GM12878 (cell line): ENCODE data around the gene CLDN25. TPM values are rescaled to one million over a fixed set of nuclear protein-coding genes. Genes with fewer than 3 reads are reported as not detected.

Experiments used
- ATAC-seq: fragments of 200-7000 bp; cut with Tn5 transposase; 3 replicates; pipeline ENCODE4 v1.9.1; 2020; ENCODE audit warnings: mild to moderate bottlenecking, moderate library complexity
- BruUV-seq: library from RNA; stranded (reverse); fragments of 400-500 nt; replicated peaks from 2 replicates; lab custom pipeline; 2021; lab: Mats Ljungman, UMichigan
- CTCF ChIA-PET: fragments of 300-600 bp; sonication (Branson Sonifier 250); formaldehyde crosslinking; extraction: SDS; loops from one replicate; lab custom pipeline; 2021; ENCODE audit warnings: inconsistent platforms; lab: Yijun Ruan, JAX
- POLR2A ChIA-PET: fragments of 350-600 bp; formaldehyde crosslinking; extraction: SDS; loops from one replicate; lab custom pipeline; 2021; ENCODE audit warnings: inconsistent platforms; lab: Charles Lee
- RAD21 ChIA-PET: fragments of 300-600 bp; sonication (Branson Sonifier 250); formaldehyde crosslinking; loops from one replicate; lab custom pipeline; 2023; ENCODE audit warnings: antibody characterized with exemption; ENCODE audit not compliant: unreplicated experiment; lab: Charles Lee
- SMC1A ChIA-PET: fragments of 300-600 bp; sonication (Branson Sonifier 250); formaldehyde crosslinking; loops from one replicate; lab custom pipeline; 2023; ENCODE audit not compliant: unreplicated experiment, uncharacterized antibody; lab: Charles Lee
- DNase-seq: peaks from one replicate; pipeline ENCODE4 v3.0.0-alpha.2; 2011; ENCODE audit warnings: low read depth, low spot score
- FAIRE-seq: peaks from 3 replicates; lab custom pipeline; 2011; peaks lifted over from hg19 to GRCh38; lab: Jason Lieb, UNC
- H2AFZ ChIP-seq: 2 replicates; pipeline ENCODE4 v1.6.0; 2011; ENCODE audit warnings: low read depth, low read length, control low read depth; ENCODE audit not compliant: control insufficient read depth
- H3K27ac ChIP-seq: 2 replicates; pipeline ENCODE4 v1.5.1; 2011; ENCODE audit warnings: control low read depth; ENCODE audit not compliant: control insufficient read depth, insufficient read depth
- H3K27me3 ChIP-seq, 2 experiments: replicated peaks in 1 of 2; 2 replicates each; pipeline versions ENCODE4 v1.6.0 to v1.6.1; 2011; ENCODE audit warnings: low read length in 1 of 2; ENCODE audit not compliant: control insufficient read depth in 2 of 2, insufficient read depth in 2 of 2
- H3K36me3 ChIP-seq, 2 experiments: 2 replicates each; pipeline ENCODE4 v1.5.1; 2011; ENCODE audit warnings: low read length in 1 of 2; ENCODE audit not compliant: control insufficient read depth in 2 of 2, insufficient read depth in 2 of 2
- H3K4me1 ChIP-seq: 2 replicates; pipeline ENCODE4 v1.6.1; 2011; ENCODE audit warnings: mild to moderate bottlenecking, low read length, moderate library complexity, mixed read lengths; ENCODE audit not compliant: control insufficient read depth, insufficient read depth
- H3K4me2 ChIP-seq: 2 replicates; pipeline ENCODE4 v1.6.0; 2011; ENCODE audit warnings: control low read depth; ENCODE audit not compliant: control insufficient read depth, insufficient read depth
- H3K4me3 ChIP-seq: fragments of 200-600 bp; sonication (generic); 2 replicates; pipeline ENCODE4 v1.5.1; 2016
- H3K79me2 ChIP-seq: 2 replicates; pipeline ENCODE4 v1.6.0; 2011; ENCODE audit warnings: low read length; ENCODE audit not compliant: control insufficient read depth, insufficient read depth
- H3K9ac ChIP-seq: 2 replicates; pipeline ENCODE4 v1.8.0; 2011; ENCODE audit warnings: low read length, control low read depth, mixed read lengths; ENCODE audit not compliant: control insufficient read depth, insufficient read depth
- H3K9me3 ChIP-seq: replicated peaks from 3 replicates; pipeline ENCODE4 v1.5.1; 2011; ENCODE audit warnings: mild to moderate bottlenecking, low read length; ENCODE audit not compliant: control insufficient read depth, insufficient read depth
- H4K20me1 ChIP-seq: 2 replicates; pipeline ENCODE4 v1.6.0; 2011; ENCODE audit not compliant: control insufficient read depth, insufficient read depth
- BMI1 ChIP-seq: fragments of 450-650 bp; IDR thresholded peaks from 2 replicates; pipeline ENCODE4 v1.6.1; 2016; ENCODE audit warnings: mild to moderate bottlenecking, moderate library complexity, borderline replicate concordance
- CBX5 ChIP-seq: sonication (generic); IDR thresholded peaks from 2 replicates; pipeline ENCODE4 v1.6.1; 2016; ENCODE audit warnings: low read depth, moderate library complexity, mild to moderate bottlenecking, inconsistent platforms
- IKZF2 ChIP-seq, 2 experiments: fragments of 450-650 bp; IDR thresholded peaks; 2 replicates each; pipeline ENCODE4 v1.6.1; 2017; ENCODE audit warnings: mild to moderate bottlenecking in 2 of 2, moderate library complexity in 2 of 2
- IRF4 ChIP-seq: IDR thresholded peaks from 2 replicates; pipeline ENCODE4 v1.6.1; 2011; ENCODE audit warnings: low read depth, low read length
- KDM1A ChIP-seq: fragments of 200-600 bp; sonication (generic); IDR thresholded peaks from 2 replicates; pipeline ENCODE4 v1.6.1; 2016; ENCODE audit warnings: borderline replicate concordance
- NFYA ChIP-seq: IDR thresholded peaks from 2 replicates; pipeline ENCODE4 v1.6.1; 2011; ENCODE audit warnings: low read depth, mild to moderate bottlenecking, low read length, improper control_type of control experiment, borderline replicate concordance
- RUNX3 ChIP-seq: IDR thresholded peaks from 2 replicates; pipeline ENCODE4 v1.6.1; 2012; ENCODE audit warnings: low read length, inconsistent platforms
- SMAD5 ChIP-seq: IDR thresholded peaks from 2 replicates; pipeline ENCODE4 v1.6.1; 2016; ENCODE audit warnings: antibody characterized with exemption, low read depth
- TAF1 ChIP-seq: IDR thresholded peaks from 2 replicates; pipeline ENCODE4 v1.6.1; 2011; ENCODE audit warnings: mild to moderate bottlenecking, low read depth, low read length, borderline replicate concordance
- TCF3 ChIP-seq: IDR thresholded peaks from 2 replicates; pipeline ENCODE4 v1.6.1; 2012; ENCODE audit warnings: low read depth, mild to moderate bottlenecking, low read length, borderline replicate concordance; ENCODE audit not compliant: insufficient read depth
- WGBS: methylation state at CpG from one replicate; pipeline ENCODE4 v1.1.6; 2016; ENCODE audit warnings: low lambda C conversion rate; ENCODE audit not compliant: insufficient replicate concordance, insufficient coverage; ENCODE audit errors: missing lambda C conversion rate; 5-methylcytosine and 5-hydroxymethylcytosine counted together
- in situ Hi-C: fragments of 300-500 bp; cut with MboI; formaldehyde crosslinking; loops from 9 replicates; pipeline ENCODE4 v1.14.3; 2018; ENCODE audit warnings: mixed read lengths
- intact Hi-C: fragments of 100-400 bp; cut with micrococcal nuclease; formaldehyde crosslinking; loops from one replicate; pipeline ENCODE4 v1.14.2; 2022; ENCODE audit not compliant: unreplicated experiment
- polyA plus RNA-seq, 11 experiments: library from polyadenylated mRNA; depleted of rRNA in 4 of 11; unstranded in 6 of 11; stranded (reverse) in 5 of 11; fragments of >200 nt; fragmentation: Nextera tagmentation in 4 of 11; fragmentation: Illumina TruSeq in 1 of 11; extraction: Ambion mirVana in 4 of 11; extraction: Trizol in 1 of 11; gene quantifications; 1 replicate in 1 of 11; 2 replicates in 10 of 11; pipeline versions ENCODE4 v1.2.1 to v1.2.3, GENCODE V29; 2011 to 2016; ENCODE audit warnings: inconsistent platforms in 2 of 11, missing spikeins in 2 of 11, low read depth in 1 of 11
- total RNA-seq, 4 experiments: library from RNA; depleted of rRNA in 3 of 4; stranded (reverse); fragments of >200 nt in 3 of 4; fragmentation: Illumina TruSeq in 1 of 4; extraction: Trizol in 1 of 4; gene quantifications; 2 replicates each; pipeline versions ENCODE4 v1.2.1 to v1.2.3, GENCODE V29; 2013 to 2021
- TF ChIP-seq, protein P1 (sequence below): fragments of 450-650 bp; IDR thresholded peaks from 2 replicates; pipeline ENCODE4 v1.6.1; 2017; ENCODE audit warnings: mild to moderate bottlenecking, low read depth, inconsistent platforms; ENCODE audit not compliant: poor library complexity, severe bottlenecking

Gene CLDN25
- total and polyA plus RNA-seq, 10 of the 15 experiments (the other 5 are each of a cell fraction or from before 2014, with no cell fraction given): not detected

DNA sequence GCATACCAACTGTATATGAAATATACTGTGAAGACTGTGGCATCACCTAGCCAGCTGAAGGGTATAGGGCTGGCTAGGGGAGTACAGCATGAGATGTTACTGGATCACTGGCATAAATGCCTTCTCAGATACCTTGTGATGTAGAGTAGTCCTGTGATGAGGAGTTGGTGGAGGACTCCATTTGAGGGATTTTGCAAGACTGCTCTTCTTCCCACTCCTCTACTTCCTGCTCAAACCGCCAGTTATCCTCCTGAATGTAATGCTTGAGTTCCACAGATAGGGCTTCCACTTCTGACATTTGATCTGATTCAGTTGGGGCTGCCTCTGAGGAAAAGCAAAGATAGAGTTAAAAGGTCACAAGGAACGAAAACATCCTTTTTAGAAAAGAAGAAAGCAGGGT is 29.3 kb downstream of the CLDN25 start:
- H3K9ac ChIP-seq: no peak overlapping the region
- no peak overlapping the region for H2AFZ ChIP-seq
- H3K27ac ChIP-seq: no peak overlapping the region
- no peaks in the 10 kb centered on the region for H3K9me3 ChIP-seq
- WGBS: 50% methylated on average over 2 of the region's 2 CpGs
- no peak overlapping the region for H3K4me2 ChIP-seq
- intact Hi-C loops (loop anchor here (5.0 kb wide), 1 partner anchor 453 kb away; no protein-coding TSS in a partner anchor), in situ Hi-C loops (loop anchor here (10.0 kb wide), 1 partner anchor 456 kb away; no protein-coding TSS in a partner anchor)
- no peaks in the 10 kb centered on the region for H3K27me3 ChIP-seq
- DNase-seq (no peak), ATAC-seq (no peak), FAIRE-seq (no peak)
- ChIA-PET POLR2A (no interaction called here), CTCF (no interaction called here), SMC1A (no interaction called here), RAD21 (no interaction called here)
- BruUV-seq: no TSS peak
- no peak overlapping the region for H3K4me3 ChIP-seq
- no peaks in the 10 kb centered on the region for H3K79me2 ChIP-seq
- TF ChIP-seq SMAD5: no peak
- no peak for TF ChIP-seq TAF1
- no peak for TF ChIP-seq BMI1
- no peak for TF ChIP-seq NFYA
- TF ChIP-seq, protein P1, sequence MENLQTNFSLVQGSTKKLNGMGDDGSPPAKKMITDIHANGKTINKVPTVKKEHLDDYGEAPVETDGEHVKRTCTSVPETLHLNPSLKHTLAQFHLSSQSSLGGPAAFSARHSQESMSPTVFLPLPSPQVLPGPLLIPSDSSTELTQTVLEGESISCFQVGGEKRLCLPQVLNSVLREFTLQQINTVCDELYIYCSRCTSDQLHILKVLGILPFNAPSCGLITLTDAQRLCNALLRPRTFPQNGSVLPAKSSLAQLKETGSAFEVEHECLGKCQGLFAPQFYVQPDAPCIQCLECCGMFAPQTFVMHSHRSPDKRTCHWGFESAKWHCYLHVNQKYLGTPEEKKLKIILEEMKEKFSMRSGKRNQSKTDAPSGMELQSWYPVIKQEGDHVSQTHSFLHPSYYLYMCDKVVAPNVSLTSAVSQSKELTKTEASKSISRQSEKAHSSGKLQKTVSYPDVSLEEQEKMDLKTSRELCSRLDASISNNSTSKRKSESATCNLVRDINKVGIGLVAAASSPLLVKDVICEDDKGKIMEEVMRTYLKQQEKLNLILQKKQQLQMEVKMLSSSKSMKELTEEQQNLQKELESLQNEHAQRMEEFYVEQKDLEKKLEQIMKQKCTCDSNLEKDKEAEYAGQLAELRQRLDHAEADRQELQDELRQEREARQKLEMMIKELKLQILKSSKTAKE: no peak
- TF ChIP-seq IRF4: no peak
- TF ChIP-seq IKZF2 (IDR thresholded peaks at IDR 0.05): no peak
- no peak for TF ChIP-seq CBX5
- no peak for TF ChIP-seq KDM1A
- TF ChIP-seq TCF3: no peak
- no peak for TF ChIP-seq RUNX3
- H3K4me1 ChIP-seq: no peaks in the 10 kb centered on the region
- peaks cover 3 to 19% of the 10 kb centered on the region in 2 experiments; a peak in 3 of 4 replicates for H3K36me3 ChIP-seq
- no peaks in the 10 kb centered on the region for H4K20me1 ChIP-seq
